ENCODE measurements around the gene COL5A2. TPM values are rescaled to one million over a fixed set of nuclear protein-coding genes. Genes with fewer than 3 reads are reported as not detected.

The COL5A2 gene
- total and polyA plus RNA-seq, 4 donors: 45.5 to 387 (median 118) TPM

GRCh38 chr2:189012351-189012750, 167.2 kb downstream of the COL5A2 start:
- Histone ChIP-seq H3K4me3 (ENCODE audit: low read depth, low read length) (no peak overlapping the region), H3K9me3 (ENCODE audit: control insufficient read depth, insufficient read depth, low read length) (no peaks in the 10 kb centered on the region), H3K36me3 (ENCODE audit: control insufficient read depth, insufficient read depth, low read length) (no peaks in the 10 kb centered on the region), H3K4me1 (ENCODE audit: control insufficient read depth, insufficient read depth, low read length) (no peaks in the 10 kb centered on the region), H3K27ac (ENCODE audit: low read depth, low read length) (no peak overlapping the region), H3K27me3 (ENCODE audit: control insufficient read depth, insufficient read depth, low read length) (no peaks in the 10 kb centered on the region)
- DNase-seq (ENCODE audit: low read depth in 4 of 6, low spot score in 6 of 6): no peak
- no CpG with 5 or more reads among the region's 1 CpG for WGBS (ENCODE audit: insufficient coverage)

- Histone ChIP-seq H3K27me3 (ENCODE audit: control insufficient read depth, insufficient read depth, low read length) (no peaks in the 10 kb centered on the region), H3K4me3 (ENCODE audit: low read depth, low read length) (no peak overlapping the region), H3K27ac (ENCODE audit: low read depth, low read length) (no peak overlapping the region), H3K9me3 (ENCODE audit: control insufficient read depth, insufficient read depth, low read length) (no peaks in the 10 kb centered on the region), H3K36me3 (ENCODE audit: control insufficient read depth, insufficient read depth, low read length) (no peaks in the 10 kb centered on the region), H3K4me1 (ENCODE audit: control insufficient read depth, insufficient read depth, low read length) (no peaks in the 10 kb centered on the region)
- no peak for DNase-seq (ENCODE audit: low read depth in 4 of 6, low spot score in 6 of 6)
- WGBS (ENCODE audit: insufficient coverage): 87% methylated on average over 3 of the region's 6 CpGs
Observed at GRCh38 chr2:189010536-189010935, 169.0 kb downstream of the COL5A2 start.

- H3K27me3 ChIP-seq (ENCODE audit: control insufficient read depth, insufficient read depth, low read length): no peaks in the 10 kb centered on the region
- H3K4me3 ChIP-seq (ENCODE audit: low read depth, low read length): no peak overlapping the region
- DNase-seq (ENCODE audit: low read depth in 4 of 6, low spot score in 6 of 6): no peak
- H3K9me3 ChIP-seq (ENCODE audit: control insufficient read depth, insufficient read depth, low read length): no peaks in the 10 kb centered on the region
- H3K36me3 ChIP-seq (ENCODE audit: control insufficient read depth, insufficient read depth, low read length): no peaks in the 10 kb centered on the region
- H3K27ac ChIP-seq (ENCODE audit: low read depth, low read length): no peak overlapping the region
- 97% methylated on average over 4 of the region's 9 CpGs for WGBS (ENCODE audit: insufficient coverage)
- no peaks in the 10 kb centered on the region for H3K4me1 ChIP-seq (ENCODE audit: control insufficient read depth, insufficient read depth, low read length)
Observed at GRCh38 chr2:189008555-189009262, 170.9 kb downstream of the COL5A2 start.

- no CpG with 5 or more reads among the region's 1 CpG for WGBS (ENCODE audit: insufficient coverage)
- no peak for DNase-seq (ENCODE audit: low read depth in 4 of 6, low spot score in 6 of 6)
- peak overlapping the region; percentile 18 for H3K27ac ChIP-seq (ENCODE audit: low read depth, low read length)
Observed at GRCh38 chr2:189002079-189002478, 177.5 kb downstream of the COL5A2 start.

GRCh38 chr2:189000221-189000620, 179.3 kb downstream of the COL5A2 start:
- H3K27me3 ChIP-seq (ENCODE audit: control insufficient read depth, insufficient read depth, low read length): no peaks in the 10 kb centered on the region
- H3K4me3 ChIP-seq (ENCODE audit: low read depth, low read length): no peak overlapping the region
- H3K4me1 ChIP-seq (ENCODE audit: control insufficient read depth, insufficient read depth, low read length): no peaks in the 10 kb centered on the region
- H3K36me3 ChIP-seq (ENCODE audit: control insufficient read depth, insufficient read depth, low read length): no peaks in the 10 kb centered on the region
- no peaks in the 10 kb centered on the region for H3K9me3 ChIP-seq (ENCODE audit: control insufficient read depth, insufficient read depth, low read length)
- DNase-seq (ENCODE audit: low read depth in 4 of 6, low spot score in 6 of 6): no peak
- no peak overlapping the region for H3K27ac ChIP-seq (ENCODE audit: low read depth, low read length)

More at GRCh38 chr2:189002079-189002478, 177.5 kb downstream of the COL5A2 start:
- H3K9me3 ChIP-seq (ENCODE audit: control insufficient read depth, insufficient read depth, low read length): no peaks in the 10 kb centered on the region
- no peaks in the 10 kb centered on the region for H3K27me3 ChIP-seq (ENCODE audit: control insufficient read depth, insufficient read depth, low read length)
- H3K4me1 ChIP-seq (ENCODE audit: control insufficient read depth, insufficient read depth, low read length): no peaks in the 10 kb centered on the region
- H3K36me3 ChIP-seq (ENCODE audit: control insufficient read depth, insufficient read depth, low read length): no peaks in the 10 kb centered on the region
- H3K4me3 ChIP-seq (ENCODE audit: low read depth, low read length): no peak overlapping the region

- Histone ChIP-seq H3K36me3 (ENCODE audit: control insufficient read depth, insufficient read depth, low read length) (no peaks in the 10 kb centered on the region), H3K9me3 (ENCODE audit: control insufficient read depth, insufficient read depth, low read length) (no peaks in the 10 kb centered on the region), H3K27me3 (ENCODE audit: control insufficient read depth, insufficient read depth, low read length) (no peaks in the 10 kb centered on the region), H3K27ac (ENCODE audit: low read depth, low read length) (no peak overlapping the region), H3K4me3 (ENCODE audit: low read depth, low read length) (no peak overlapping the region), H3K4me1 (ENCODE audit: control insufficient read depth, insufficient read depth, low read length) (no peaks in the 10 kb centered on the region)
- no peak for DNase-seq (ENCODE audit: low read depth in 4 of 6, low spot score in 6 of 6)
Observed at GRCh38 chr2:188997263-188997662, 182.3 kb downstream of the COL5A2 start.

GRCh38 chr2:188993247-188993646, 186.3 kb downstream of the COL5A2 start:
- WGBS (ENCODE audit: insufficient coverage): 80% methylated on average over 1 of the region's 1 CpG
- DNase-seq (ENCODE audit: low read depth in 4 of 6, low spot score in 6 of 6): no peak
- Histone ChIP-seq H3K9me3 (ENCODE audit: control insufficient read depth, insufficient read depth, low read length) (no peaks in the 10 kb centered on the region), H3K27me3 (ENCODE audit: control insufficient read depth, insufficient read depth, low read length) (no peaks in the 10 kb centered on the region), H3K4me3 (ENCODE audit: low read depth, low read length) (no peak overlapping the region), H3K27ac (ENCODE audit: low read depth, low read length) (no peak overlapping the region), H3K4me1 (ENCODE audit: control insufficient read depth, insufficient read depth, low read length) (no peaks in the 10 kb centered on the region), H3K36me3 (ENCODE audit: control insufficient read depth, insufficient read depth, low read length) (no peaks in the 10 kb centered on the region)

GRCh38 chr2:188986839-188987238, 192.7 kb downstream of the COL5A2 start:
- Histone ChIP-seq H3K36me3 (ENCODE audit: control insufficient read depth, insufficient read depth, low read length) (no peaks in the 10 kb centered on the region), H3K27ac (ENCODE audit: low read depth, low read length) (no peak overlapping the region), H3K27me3 (ENCODE audit: control insufficient read depth, insufficient read depth, low read length) (no peaks in the 10 kb centered on the region), H3K4me1 (ENCODE audit: control insufficient read depth, insufficient read depth, low read length) (no peaks in the 10 kb centered on the region), H3K9me3 (ENCODE audit: control insufficient read depth, insufficient read depth, low read length) (no peaks in the 10 kb centered on the region), H3K4me3 (ENCODE audit: low read depth, low read length) (no peak overlapping the region)
- no CpG with 5 or more reads among the region's 4 CpGs for WGBS (ENCODE audit: insufficient coverage)
- DNase-seq (ENCODE audit: low read depth in 4 of 6, low spot score in 6 of 6): no peak

GRCh38 chr2:188984680-188985079, 194.9 kb downstream of the COL5A2 start:
- WGBS (ENCODE audit: insufficient coverage): 80% methylated on average over 1 of the region's 5 CpGs
- no peaks in the 10 kb centered on the region for H3K9me3 ChIP-seq (ENCODE audit: control insufficient read depth, insufficient read depth, low read length)
- no peaks in the 10 kb centered on the region for H3K36me3 ChIP-seq (ENCODE audit: control insufficient read depth, insufficient read depth, low read length)
- no peak overlapping the region for H3K4me3 ChIP-seq (ENCODE audit: low read depth, low read length)
- H3K27me3 ChIP-seq (ENCODE audit: control insufficient read depth, insufficient read depth, low read length): no peaks in the 10 kb centered on the region
- H3K4me1 ChIP-seq (ENCODE audit: control insufficient read depth, insufficient read depth, low read length): no peaks in the 10 kb centered on the region
- no peak for DNase-seq (ENCODE audit: low read depth in 4 of 6, low spot score in 6 of 6)
- H3K27ac ChIP-seq (ENCODE audit: low read depth, low read length): peak overlapping the region; percentile 42

- Histone ChIP-seq H3K36me3 (ENCODE audit: control insufficient read depth, insufficient read depth, low read length) (no peaks in the 10 kb centered on the region), H3K9me3 (ENCODE audit: control insufficient read depth, insufficient read depth, low read length) (no peaks in the 10 kb centered on the region), H3K27me3 (ENCODE audit: control insufficient read depth, insufficient read depth, low read length) (no peaks in the 10 kb centered on the region), H3K27ac (ENCODE audit: low read depth, low read length) (peak overlapping the region; percentile 42), H3K4me3 (ENCODE audit: low read depth, low read length) (peak overlapping the region; percentile 12), H3K4me1 (ENCODE audit: control insufficient read depth, insufficient read depth, low read length) (no peaks in the 10 kb centered on the region)
- DNase-seq (ENCODE audit: low read depth in 4 of 6, low spot score in 6 of 6): peak in 2 of 6 donors; percentile 12 to 44
Observed at GRCh38 chr2:188984065-188984491, 195.5 kb downstream of the COL5A2 start.

Data from spinal cord (tissue), 10 donors.